Testis (tissue), 5 donors: ENCODE results near the gene CFAP46. TPM values are rescaled to one million over a fixed set of nuclear protein-coding genes. Genes with fewer than 3 reads are reported as not detected.
A peak's percentile ranks its signal among the peaks of the same experiment; 100 is the strongest.

Source experiments
- DNase-seq: peaks from one replicate; pipeline ENCODE4 v3.0.0-alpha.2; 2019
- H3K27ac ChIP-seq, 2 donors: fragments of 200-600 bp; sonication (generic); one replicate each; pipeline ENCODE4 v1.5.1; 2019
- H3K27me3 ChIP-seq: fragments of 200-600 bp; sonication (generic); one replicate; pipeline ENCODE4 v1.5.1; 2019
- H3K36me3 ChIP-seq: fragments of 200-600 bp; sonication (generic); one replicate; pipeline ENCODE4 v1.5.1; 2017; ENCODE audit warnings: low read depth; ENCODE audit errors: missing control alignments
- H3K4me1 ChIP-seq: fragments of 200-600 bp; sonication (generic); one replicate; pipeline ENCODE4 v1.5.1; 2019
- H3K4me3 ChIP-seq, 2 donors: fragments of 200-600 bp; sonication (generic); one replicate each; pipeline ENCODE4 v1.5.1; 2017 to 2019
- H3K9me3 ChIP-seq: fragments of 200-600 bp; sonication (generic); one replicate; pipeline ENCODE4 v1.5.1; 2017
- CTCF ChIP-seq, 3 experiments: fragments of 450-650 bp in 2 of 3; fragments of 200-600 bp in 1 of 3; sonication (generic) in 1 of 3; IDR thresholded peaks; one replicate each; pipeline ENCODE4 v1.5.1; 2016 to 2019; ENCODE audit warnings: antibody characterized with exemption in 3 of 3, mild to moderate bottlenecking in 2 of 3, moderate library complexity in 1 of 3
- POLR2A ChIP-seq: fragments of 450-650 bp; IDR thresholded peaks from one replicate; pipeline ENCODE4 v1.6.1; 2017; ENCODE audit warnings: antibody characterized with exemption, mild to moderate bottlenecking, moderate library complexity
- WGBS, 2 donors: methylation state at CpG; one replicate each; pipeline ENCODE4 v1.1.5; 2018; 5-methylcytosine and 5-hydroxymethylcytosine counted together
- intact Hi-C: fragments of 100-400 bp; cut with DNase I; formaldehyde crosslinking; loops from one replicate; pipeline ENCODE4 v1.15.1; 2023; ENCODE audit warnings: low total_unique reads
- long read RNA-seq, 2 donors: transcript quantifications; one replicate each; lab custom pipeline, GENCODE V29; 2026
- polyA plus RNA-seq: library from polyadenylated mRNA; stranded (reverse); fragments of 350-450 nt; fragmentation: Illumina TruSeq; extraction: RNeasy Lipid Tissue Mini Kit (QIAGEN cat#74804); gene quantifications from one replicate; pipeline ENCODE4 v1.2.3, GENCODE V29; 2014; ENCODE audit warnings: low read depth, low replicate concordance; ENCODE audit not compliant: insufficient read depth
- total RNA-seq, 2 donors: library from RNA; depleted of rRNA; stranded (reverse); fragments of >200 nt; gene quantifications; one replicate each; pipeline ENCODE4 v1.2.3, GENCODE V29; 2016

CFAP46 gene
- total RNA-seq (10 to 100 TPM; 36.0 to 67.6 TPM), polyA plus RNA-seq (59.0 TPM)
- long read RNA-seq, donor 1, partial matches to known transcripts: 0 of 1 reads
- long read RNA-seq, donor 1, other reads (novel, unspliced or antisense): 0 of 1 reads
- long read RNA-seq, donor 2: 0 reads

- peaks cover 10% of the 10 kb centered on the region for H3K4me1 ChIP-seq
- H3K27me3 ChIP-seq: no peaks in the 10 kb centered on the region
- H3K9me3 ChIP-seq: no peaks in the 10 kb centered on the region
- peak within 1 kb of the TSS; percentile 59 to 67 for H3K4me3 ChIP-seq
- H3K27ac ChIP-seq: peak within 1 kb of the TSS in 1 of 2 donors; percentile 24
- DNase-seq: peak; percentile 83
- no peaks in the 10 kb centered on the region for H3K36me3 ChIP-seq
- WGBS, 2 donors: 5 to 6% methylated on average over 19 to 79 of the region's 90 CpGs
- intact Hi-C loops: no loop called here
- TF ChIP-seq POLR2A: no peak
- TF ChIP-seq CTCF (IDR thresholded peaks at IDR 0.05): peak in 1 of 3 experiments; percentile 2
These were observed at the start of gene CFAP46 for GRCh38 chr10:132942101-132943057. Gene CFAP46 (minus strand): TSS chr10:132942570. CDS start chr10:132942484, 86 bp downstream.

GRCh38 chr10:132991706-132992432 is 49.5 kb upstream of the CFAP46 start:
- Histone ChIP-seq H3K4me1 (no peaks in the 10 kb centered on the region), H3K9me3 (no peaks in the 10 kb centered on the region), H3K4me3 (no peak overlapping the region), H3K27me3 (no peaks in the 10 kb centered on the region), H3K27ac (no peak overlapping the region), H3K36me3 (no peaks in the 10 kb centered on the region)
- TF ChIP-seq POLR2A: no peak
- TF ChIP-seq CTCF (IDR thresholded peaks at IDR 0.05): no peak
- 81 to 82% methylated on average over 13 to 20 of the region's 20 CpGs for WGBS, 2 donors
- no peak for DNase-seq
- intact Hi-C loops: loop anchor here (10.0 kb wide), 1 partner anchor 83 kb away; no protein-coding TSS in a partner anchor

- intact Hi-C loops: loop anchor here (10.0 kb wide), 1 partner anchor 84 kb away; no protein-coding TSS in a partner anchor
- Histone ChIP-seq H3K36me3 (no peaks in the 10 kb centered on the region), H3K27me3 (no peaks in the 10 kb centered on the region), H3K9me3 (no peaks in the 10 kb centered on the region), H3K27ac (no peak overlapping the region), H3K4me1 (no peaks in the 10 kb centered on the region), H3K4me3 (no peak overlapping the region)
- WGBS, 2 donors: 85 to 90% methylated on average over 30 to 32 of the region's 32 CpGs
- TF ChIP-seq CTCF (IDR thresholded peaks at IDR 0.05) (no peak), POLR2A (no peak)
- DNase-seq: no peak
These were observed 48.5 kb upstream of the CFAP46 start for GRCh38 chr10:132990684-132991545.
